ACC112 (cell line): ENCODE measurements around the gene IFNA10.
"Not testable (repeated sequence)": the region's sequence is repeated elsewhere in the genome, so short reads cannot be mapped to it uniquely, and the experiment has no call there.

Source experiments
- H2AFZ ChIP-seq: fragments of 200-600 bp; sonication (generic); one replicate; pipeline ENCODE4 v1.6.0; 2017; ENCODE audit warnings: antibody characterized with exemption, low read length; ENCODE audit not compliant: unreplicated experiment
- H3K27ac ChIP-seq: fragments of 200-600 bp; sonication (generic); 2 replicates; pipeline ENCODE4 v1.5.1; 2014; ENCODE audit warnings: low read depth, mild to moderate bottlenecking, antibody characterized with exemption, low read length, moderate library complexity
- H3K27me3 ChIP-seq: fragments of 200-600 bp; sonication (generic); 2 replicates; pipeline ENCODE4 v1.6.1; 2014; ENCODE audit warnings: mild to moderate bottlenecking, antibody characterized with exemption, low read length, moderate library complexity, mixed read lengths; ENCODE audit not compliant: insufficient read depth
- H3K36me3 ChIP-seq: fragments of 200-600 bp; sonication (generic); 2 replicates; pipeline ENCODE4 v1.6.1; 2016; ENCODE audit warnings: mild to moderate bottlenecking, antibody characterized with exemption, low read length, moderate library complexity, mixed read lengths; ENCODE audit not compliant: insufficient read depth
- H3K4me1 ChIP-seq: fragments of 200-600 bp; sonication (generic); one replicate; pipeline ENCODE4 v1.6.1; 2016; ENCODE audit warnings: low read length, mixed read lengths; ENCODE audit not compliant: insufficient read depth, unreplicated experiment, control insufficient read depth
- H3K4me3 ChIP-seq: fragments of 200-600 bp; sonication (generic); 2 replicates; pipeline ENCODE4 v1.5.1; 2014; ENCODE audit warnings: mild to moderate bottlenecking, low read depth, low read length
- H3K79me2 ChIP-seq: fragments of 200-600 bp; sonication (generic); one replicate; pipeline ENCODE4 v1.6.0; 2016; ENCODE audit warnings: low read length; ENCODE audit not compliant: control insufficient read depth, unreplicated experiment, insufficient read depth

Gene IFNA10

DNA sequence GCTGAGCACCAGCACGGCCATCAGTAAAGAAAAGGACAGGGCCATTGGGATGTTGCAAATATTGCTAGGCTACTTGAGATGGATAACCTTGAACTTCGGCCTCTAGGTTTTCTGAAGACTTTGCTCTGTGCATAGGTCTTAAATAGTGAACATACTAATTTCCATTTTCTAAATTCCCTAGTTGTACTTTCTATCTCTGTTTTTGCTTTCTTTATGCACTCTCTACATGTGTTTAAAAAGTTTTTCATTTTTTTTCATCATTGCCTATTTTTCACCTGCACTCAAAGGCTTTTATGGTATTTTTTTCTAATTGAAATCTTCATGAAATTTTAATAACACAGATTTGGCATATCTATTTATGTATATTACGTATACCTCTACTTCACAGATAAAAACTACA, 19.5 kb downstream of the IFNA10 start, which contains the start of gene IFNA4:
TSS of gene IFNA4 (minus strand) at position 101 of the 400 bp plus-strand sequence. CDS start at position 45, 56 bp downstream.
- H3K4me3 ChIP-seq, H3K79me2 ChIP-seq, H3K27ac ChIP-seq, H3K36me3 ChIP-seq, H3K4me1 ChIP-seq, H3K27me3 ChIP-seq, H2AFZ ChIP-seq: not testable (repeated sequence)

DNA sequence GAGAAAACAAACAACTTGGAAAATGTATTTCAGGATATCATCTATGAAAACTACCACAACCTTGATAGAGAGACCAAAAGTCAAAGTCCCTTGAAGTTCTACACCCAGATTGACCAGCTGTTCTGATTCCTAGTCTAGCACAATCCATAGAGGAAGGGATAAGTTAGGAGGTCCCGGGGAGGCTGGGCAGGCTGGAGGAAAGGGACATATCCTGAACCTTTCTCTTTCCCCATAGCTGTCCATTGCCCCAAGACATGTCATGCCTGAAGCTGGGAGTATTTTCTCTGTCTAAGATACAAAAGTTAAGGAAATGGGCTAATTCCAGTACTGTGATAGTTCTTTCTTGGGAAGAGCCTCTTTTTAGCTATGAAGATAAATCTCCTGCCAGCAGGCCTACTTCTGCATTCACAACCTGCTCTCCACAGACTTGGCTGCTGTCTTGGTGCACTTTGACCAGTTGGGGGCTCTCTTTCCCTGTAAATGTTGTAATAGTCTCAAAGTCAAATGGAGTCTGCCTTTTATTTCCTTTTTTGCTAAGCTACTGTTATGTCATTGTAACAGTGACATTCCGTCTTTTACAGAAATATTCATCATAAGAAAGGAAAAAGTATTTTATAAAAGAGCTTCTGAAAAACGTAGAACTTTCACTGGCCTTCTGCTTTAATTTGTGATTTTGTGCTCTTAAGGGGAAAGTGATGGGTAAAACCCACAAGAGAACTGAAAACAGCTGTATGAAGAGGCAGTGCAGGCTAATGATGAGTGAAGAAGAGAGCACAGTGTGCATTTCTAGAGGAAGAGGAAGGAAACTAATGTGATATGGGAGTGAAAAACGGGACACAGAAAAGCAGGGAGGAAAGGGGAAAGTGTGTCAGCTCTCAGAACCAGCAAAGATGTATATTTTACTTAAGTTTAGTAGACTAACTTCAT, 23.9 kb downstream of the IFNA10 start:
- H3K4me1 ChIP-seq, H3K27ac ChIP-seq, H3K36me3 ChIP-seq, H3K79me2 ChIP-seq, H2AFZ ChIP-seq, H3K4me3 ChIP-seq: not testable (repeated sequence)
- H3K27me3 ChIP-seq = peaks cover 23% of the 10 kb centered on the region

DNA sequence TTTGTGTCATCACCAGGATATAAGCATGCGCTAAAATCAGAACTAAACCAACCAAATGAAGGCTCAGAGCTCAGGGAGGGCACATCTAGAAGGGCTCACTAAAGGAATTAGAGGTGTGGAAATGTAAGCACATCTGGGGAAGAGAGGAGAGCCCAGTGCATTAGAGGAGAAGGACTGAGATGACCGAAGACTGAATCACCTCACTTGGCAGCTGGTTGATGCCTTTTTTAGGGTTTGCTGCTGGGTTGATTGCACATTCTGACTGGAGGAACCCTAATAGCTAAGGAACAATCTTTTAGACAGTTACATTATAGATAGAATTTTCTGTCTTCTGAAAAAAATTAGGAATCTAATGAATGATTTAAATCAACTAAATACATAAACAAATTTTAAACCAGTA, 32.3 kb downstream of the IFNA10 start:
- no peaks in the 10 kb centered on the region for H3K4me1 ChIP-seq
- H3K27me3 ChIP-seq = peaks cover 22% of the 10 kb centered on the region
- no peak overlapping the region for H3K4me3 ChIP-seq
- no peak overlapping the region for H3K27ac ChIP-seq
- H3K36me3 ChIP-seq = no peaks in the 10 kb centered on the region
- H2AFZ ChIP-seq = no peak overlapping the region
- no peaks in the 10 kb centered on the region for H3K79me2 ChIP-seq

DNA sequence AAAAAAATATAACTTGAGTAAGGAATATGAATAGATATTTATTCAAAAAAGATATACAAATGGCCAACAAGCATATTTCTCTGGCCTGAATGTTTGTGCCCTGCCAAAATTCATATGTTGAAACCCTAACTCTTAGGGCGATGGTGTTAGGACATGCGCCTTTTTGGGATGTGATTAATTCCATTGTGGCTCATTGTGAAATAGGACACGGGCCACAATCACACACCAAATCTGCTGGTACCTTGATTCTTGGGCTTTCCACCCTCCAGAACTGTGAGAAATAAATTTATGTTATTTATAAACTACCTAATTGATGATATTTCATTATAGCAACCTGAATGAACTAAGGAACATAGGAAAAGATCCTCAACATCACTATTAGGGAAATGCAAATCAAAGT, 34.8 kb downstream of the IFNA10 start:
- peaks cover 8% of the 10 kb centered on the region; the same call in 1 of the 2 replicates for H3K27me3 ChIP-seq
- H2AFZ ChIP-seq = no peak overlapping the region
- no peaks in the 10 kb centered on the region for H3K79me2 ChIP-seq
- no peak overlapping the region for H3K27ac ChIP-seq
- H3K36me3 ChIP-seq = no peaks in the 10 kb centered on the region
- H3K4me1 ChIP-seq = no peaks in the 10 kb centered on the region
- H3K4me3 ChIP-seq = no peak overlapping the region

DNA sequence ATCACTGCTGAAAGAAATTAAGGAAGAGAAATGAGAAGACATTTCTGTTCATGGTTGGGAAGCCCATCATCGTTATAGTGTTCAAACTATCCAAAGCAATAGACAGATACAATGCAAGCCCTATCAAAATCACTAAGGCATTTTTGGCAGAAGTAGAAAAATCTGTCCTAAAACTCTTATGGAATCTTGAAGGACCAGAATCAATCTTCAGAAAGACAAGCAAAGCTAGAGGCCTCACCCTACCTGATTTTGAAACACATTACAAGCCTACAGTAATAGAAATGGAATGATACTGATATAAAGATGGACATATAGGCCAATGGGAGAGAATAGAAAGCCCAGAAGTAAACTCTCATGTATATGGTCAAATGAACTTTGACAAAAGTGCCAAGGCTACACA, 35.6 kb downstream of the IFNA10 start:
- H3K36me3 ChIP-seq = no peaks in the 10 kb centered on the region
- H3K79me2 ChIP-seq = no peaks in the 10 kb centered on the region
- H3K27me3 ChIP-seq = 0 out of 2 replicates have a peak, but pooled peaks cover 5% of the 10 kb centered on the region
- H2AFZ ChIP-seq = no peak overlapping the region
- H3K4me1 ChIP-seq = no peaks in the 10 kb centered on the region
- no peak overlapping the region for H3K4me3 ChIP-seq
- no peak overlapping the region for H3K27ac ChIP-seq

DNA sequence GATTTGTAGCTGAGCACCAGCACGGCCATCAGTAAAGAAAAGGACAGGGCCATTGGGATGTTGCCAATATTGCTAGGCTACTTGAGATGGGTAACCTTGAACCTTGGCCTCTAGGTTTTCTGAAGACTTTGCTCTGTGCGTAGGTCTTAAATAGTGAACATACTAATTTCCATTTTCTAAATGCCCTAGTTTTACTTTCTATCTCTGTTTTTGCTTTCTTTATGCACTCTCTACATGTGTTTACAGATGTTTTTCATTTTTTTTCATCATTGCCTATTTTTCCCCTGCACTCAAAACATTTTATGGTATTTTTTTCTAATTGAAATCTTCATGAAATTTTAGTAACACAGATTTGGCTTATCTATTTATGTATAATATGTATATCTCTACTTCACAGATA, 40.4 kb downstream of the IFNA10 start, which contains the start of gene IFNA21:
TSS of gene IFNA21 (minus strand) at position 101 of the 400 bp plus-strand sequence. CDS start at position 53, 48 bp downstream.
- not testable (repeated sequence) for H3K79me2 ChIP-seq, H3K4me1 ChIP-seq, H3K4me3 ChIP-seq, H3K27me3 ChIP-seq, H3K36me3 ChIP-seq, H3K27ac ChIP-seq, H2AFZ ChIP-seq

DNA sequence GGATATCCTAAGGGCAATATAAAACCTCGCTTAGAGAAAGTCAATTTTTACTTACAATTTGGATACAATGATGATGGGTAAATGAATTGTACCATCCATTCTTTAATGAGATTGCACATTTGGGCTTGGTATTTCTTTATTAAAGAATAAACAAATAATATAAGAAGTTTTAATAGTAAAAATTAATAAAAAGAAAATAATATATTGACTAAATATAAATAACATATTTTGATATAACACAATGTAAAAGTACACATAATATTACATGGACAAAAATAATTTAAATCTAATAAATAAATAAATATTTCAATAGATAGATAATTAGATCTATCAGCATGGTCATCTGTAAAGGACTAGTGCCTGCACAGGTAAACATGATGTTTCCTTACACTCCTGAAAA, 41.4 kb downstream of the IFNA10 start:
- Histone ChIP-seq H3K36me3 (no peaks in the 10 kb centered on the region), H2AFZ (no peak overlapping the region), H3K27ac (no peak overlapping the region), H3K4me3 (no peak overlapping the region), H3K4me1 (no peaks in the 10 kb centered on the region), H3K79me2 (no peaks in the 10 kb centered on the region), H3K27me3 (peaks cover 4% of the 10 kb centered on the region)

DNA sequence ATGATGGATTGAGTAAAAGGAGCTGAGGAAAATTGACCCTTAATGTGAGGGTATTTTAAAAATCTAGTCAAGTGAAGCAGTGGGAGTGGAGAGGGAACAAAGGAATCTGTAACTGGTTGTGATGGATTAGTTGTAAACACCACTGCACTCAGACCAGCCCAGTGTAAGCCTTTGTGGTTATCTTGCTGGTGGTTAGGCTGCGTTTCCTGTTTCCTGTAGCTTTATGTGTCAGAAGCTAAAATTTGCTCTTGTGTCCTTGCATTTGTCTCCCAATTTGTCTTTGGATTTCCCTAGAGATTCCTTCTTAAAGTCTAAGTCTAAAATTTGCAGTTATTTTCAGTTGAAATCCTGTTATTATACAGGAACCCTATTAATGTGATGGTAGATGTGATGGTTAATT, 46.8 kb downstream of the IFNA10 start:
- no peaks in the 10 kb centered on the region for H3K36me3 ChIP-seq
- no peak overlapping the region for H2AFZ ChIP-seq
- H3K27me3 ChIP-seq = peaks cover 4% of the 10 kb centered on the region
- H3K79me2 ChIP-seq = no peaks in the 10 kb centered on the region
- no peak overlapping the region for H3K27ac ChIP-seq
- H3K4me3 ChIP-seq = no peak overlapping the region
- peaks cover 1% of the 10 kb centered on the region for H3K4me1 ChIP-seq
